Measurements from ENCODE around the gene KRT3. TPM values are rescaled to one million over a fixed set of nuclear protein-coding genes. Genes with fewer than 3 reads are reported as not detected.
"Not testable (repeated sequence)": the region's sequence is repeated elsewhere in the genome, so short reads cannot be mapped to it uniquely, and the experiment has no call there.

KRT3 gene
- total and polyA plus RNA-seq, 12 donors, result not detected

DNA sequence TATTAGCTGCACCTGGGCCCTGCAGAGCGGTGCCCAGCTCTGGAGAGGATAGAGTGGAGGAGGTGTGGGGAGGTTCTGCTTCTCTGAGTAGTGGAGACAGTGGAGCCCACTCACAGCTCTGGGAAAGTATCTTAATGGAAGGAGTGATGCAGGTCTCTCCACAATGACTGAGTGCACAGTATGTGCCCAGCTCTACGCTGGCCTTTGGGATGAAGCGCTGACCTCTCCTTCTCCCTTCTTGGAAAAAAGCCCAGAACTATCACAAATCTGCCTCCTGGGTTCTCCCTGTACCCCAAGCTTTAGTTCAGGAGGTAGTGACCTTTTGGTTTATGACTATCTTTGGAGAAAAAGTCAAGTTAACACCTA lies 495 bp upstream of the KRT3 start:
- H3K27ac ChIP-seq, result no peak overlapping the region
- DNase-seq, result no peak
- no peak overlapping the region for H3K4me3 ChIP-seq
- no peaks in the 10 kb centered on the region for H3K9me3 ChIP-seq (replicated peaks in 1 of 3)
- peaks cover 3% of the 10 kb centered on the region for H3K27me3 ChIP-seq
- H3K36me3 ChIP-seq (replicated peaks in 1 of 2), result no peaks in the 10 kb centered on the region
- TF ChIP-seq, protein P1, sequence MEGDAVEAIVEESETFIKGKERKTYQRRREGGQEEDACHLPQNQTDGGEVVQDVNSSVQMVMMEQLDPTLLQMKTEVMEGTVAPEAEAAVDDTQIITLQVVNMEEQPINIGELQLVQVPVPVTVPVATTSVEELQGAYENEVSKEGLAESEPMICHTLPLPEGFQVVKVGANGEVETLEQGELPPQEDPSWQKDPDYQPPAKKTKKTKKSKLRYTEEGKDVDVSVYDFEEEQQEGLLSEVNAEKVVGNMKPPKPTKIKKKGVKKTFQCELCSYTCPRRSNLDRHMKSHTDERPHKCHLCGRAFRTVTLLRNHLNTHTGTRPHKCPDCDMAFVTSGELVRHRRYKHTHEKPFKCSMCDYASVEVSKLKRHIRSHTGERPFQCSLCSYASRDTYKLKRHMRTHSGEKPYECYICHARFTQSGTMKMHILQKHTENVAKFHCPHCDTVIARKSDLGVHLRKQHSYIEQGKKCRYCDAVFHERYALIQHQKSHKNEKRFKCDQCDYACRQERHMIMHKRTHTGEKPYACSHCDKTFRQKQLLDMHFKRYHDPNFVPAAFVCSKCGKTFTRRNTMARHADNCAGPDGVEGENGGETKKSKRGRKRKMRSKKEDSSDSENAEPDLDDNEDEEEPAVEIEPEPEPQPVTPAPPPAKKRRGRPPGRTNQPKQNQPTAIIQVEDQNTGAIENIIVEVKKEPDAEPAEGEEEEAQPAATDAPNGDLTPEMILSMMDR (IDR thresholded peaks at IDR 0.05), result no peak
- TF ChIP-seq POLR2A (IDR thresholded peaks at IDR 0.05), result no peak
- H3K4me1 ChIP-seq (replicated peaks in 1 of 2), result no peaks in the 10 kb centered on the region
- intact Hi-C loops (cut with DNase I), result no loop called here
- WGBS, 4 donors, result 88 to 100% (median 98%) methylated on average over 3 of the region's 3 CpGs

DNA sequence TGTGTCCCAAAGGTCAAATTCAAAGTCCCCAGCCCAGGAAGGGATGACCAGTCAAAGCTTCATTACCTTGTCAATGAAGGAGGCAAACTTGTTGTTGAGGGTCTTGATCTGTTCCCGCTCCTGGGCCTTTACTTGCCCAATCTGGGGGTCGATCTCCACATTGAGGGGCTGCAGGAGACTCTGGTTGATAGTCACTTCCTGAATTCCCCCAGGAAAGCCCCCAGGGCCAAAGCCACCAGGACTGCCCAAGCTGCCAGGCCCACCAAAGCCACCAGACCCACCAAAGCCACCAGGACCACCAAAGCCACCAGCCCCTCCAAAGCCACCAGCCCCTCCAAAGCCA lies 614 bp downstream of the KRT3 start:
- H3K27ac ChIP-seq; H3K4me1 ChIP-seq (replicated peaks in 1 of 2); DNase-seq; H3K4me3 ChIP-seq; H3K36me3 ChIP-seq (replicated peaks in 1 of 2); intact Hi-C loops (cut with DNase I); H3K9me3 ChIP-seq (replicated peaks in 1 of 3): not testable (repeated sequence)
- WGBS, 4 donors, result 88 to 100% (median 90%) methylated on average over 1 to 2 of the region's 2 CpGs
- peaks cover 11% of the 10 kb centered on the region for H3K27me3 ChIP-seq

DNA sequence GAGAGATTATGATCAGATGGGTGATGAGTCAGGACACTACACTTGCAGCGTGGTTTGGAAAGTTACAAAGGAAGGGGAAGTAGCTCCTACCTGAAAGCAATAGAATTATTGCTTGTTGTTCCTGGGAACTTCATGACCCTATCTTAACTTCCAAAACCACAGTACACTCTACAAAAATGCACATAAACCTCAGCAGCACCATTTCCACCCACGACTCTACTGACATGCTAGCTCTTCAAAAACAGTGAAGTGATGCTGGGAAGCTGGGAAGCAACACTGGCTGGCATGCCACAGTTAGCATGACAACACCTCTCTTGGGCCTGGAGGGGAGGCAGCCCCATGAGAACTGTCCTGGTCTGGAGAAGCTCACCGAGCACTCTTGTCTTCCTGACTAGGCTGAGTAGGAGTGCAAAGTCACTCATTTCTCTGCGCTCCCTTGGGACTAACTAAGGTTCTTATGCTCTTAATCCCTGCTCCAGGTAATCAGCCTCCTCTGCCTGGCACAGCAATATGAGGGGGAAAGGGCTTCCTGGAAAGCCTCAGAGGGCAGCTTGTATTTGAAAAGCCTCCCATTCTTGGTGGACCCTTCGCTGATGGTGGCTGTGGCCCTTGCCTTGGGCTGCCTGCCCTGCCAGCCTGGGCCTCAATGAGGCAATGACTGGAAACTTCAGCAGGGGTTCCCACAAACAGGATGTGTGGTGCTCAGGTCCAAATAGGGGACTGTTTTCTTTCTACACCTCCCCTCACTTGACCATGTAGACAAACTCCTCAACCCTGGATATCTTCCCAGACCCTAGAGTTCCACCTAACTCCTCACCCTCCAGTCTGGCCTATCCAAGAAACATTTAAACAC lies 1.2 kb downstream of the KRT3 start:
- Histone ChIP-seq H3K27me3 (peaks cover 14% of the 10 kb centered on the region), H3K9me3 (replicated peaks in 1 of 3) (no peaks in the 10 kb centered on the region), H3K4me3 (no peak overlapping the region), H3K4me1 (replicated peaks in 1 of 2) (no peaks in the 10 kb centered on the region), H3K36me3 (replicated peaks in 1 of 2) (no peaks in the 10 kb centered on the region), H3K27ac (no peak overlapping the region)
- intact Hi-C loops (cut with DNase I), result no loop called here
- WGBS, 4 donors, result 81 to 89% (median 83%) methylated on average over 3 to 5 of the region's 5 CpGs
- DNase-seq, result no peak
- TF ChIP-seq, protein P1 (IDR thresholded peaks at IDR 0.05), result no peak
- TF ChIP-seq POLR2A (IDR thresholded peaks at IDR 0.05), result no peak

DNA sequence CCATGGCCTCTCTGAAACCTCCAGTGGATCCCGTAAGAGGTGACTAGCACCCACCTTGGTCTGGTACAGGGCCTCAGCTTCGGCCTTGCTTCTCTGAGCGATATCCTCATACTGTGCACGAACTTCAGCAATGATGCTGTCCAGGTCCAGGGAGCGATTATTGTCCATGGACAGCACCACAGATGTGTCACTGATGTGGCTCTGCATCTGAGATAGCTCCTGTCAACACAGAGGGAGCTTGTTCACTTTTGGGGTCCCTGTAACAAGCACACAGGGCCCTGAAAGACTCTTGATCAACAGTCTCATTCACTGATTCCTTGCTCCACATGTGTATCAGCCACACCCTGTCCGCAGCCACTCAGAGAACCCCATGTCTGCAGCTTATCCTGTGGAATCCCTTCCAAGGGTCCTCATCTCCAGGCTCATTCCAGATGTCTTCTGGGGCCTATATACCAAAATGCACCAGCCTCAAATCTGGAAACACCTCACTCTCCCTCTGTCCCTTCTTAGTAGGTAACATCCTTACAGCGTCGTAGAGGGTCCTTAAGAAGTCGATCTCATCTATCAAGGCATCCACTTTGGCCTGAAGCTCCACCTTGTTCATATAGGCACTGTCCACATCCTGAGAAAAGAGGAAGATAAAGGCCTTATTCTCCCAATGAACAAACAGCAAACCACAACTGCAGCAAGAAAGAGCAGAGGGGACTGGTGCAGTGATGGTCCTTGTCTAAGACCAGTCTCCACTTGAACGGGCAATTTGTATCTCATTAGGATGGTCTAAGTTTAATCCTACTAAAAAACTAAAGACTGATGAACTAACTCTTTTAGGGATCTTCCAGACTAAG lies 3.5 kb downstream of the KRT3 start:
- DNase-seq, result no peak

More for the DNA sequence above, 3.5 kb downstream of the KRT3 start:
- intact Hi-C loops (cut with DNase I), result no loop called here
- Histone ChIP-seq H3K4me3 (no peak overlapping the region), H3K4me1 (replicated peaks in 1 of 2) (no peaks in the 10 kb centered on the region), H3K9me3 (replicated peaks in 1 of 3) (no peaks in the 10 kb centered on the region), H3K27me3 (peaks cover 17% of the 10 kb centered on the region), H3K27ac (no peak overlapping the region), H3K36me3 (replicated peaks in 1 of 2) (no peaks in the 10 kb centered on the region)
- TF ChIP-seq, protein P1 (IDR thresholded peaks at IDR 0.05), result no peak
- no peak for TF ChIP-seq POLR2A (IDR thresholded peaks at IDR 0.05)
- 75 to 89% (median 83%) methylated on average over 10 of the region's 10 CpGs for WGBS, 4 donors
